Measurements from ENCODE around the gene ZNF827. TPM values are rescaled to one million over a fixed set of nuclear protein-coding genes. Genes with fewer than 3 reads are reported as not detected.
"Not testable (repeated sequence)": the region's sequence is repeated elsewhere in the genome, so short reads cannot be mapped to it uniquely, and the experiment has no call there.

Gene ZNF827
- total and polyA plus RNA-seq, 2 of the 13 experiments (the other 11 are each of a cell fraction or from before 2014, with no cell fraction given) = 2.8 TPM

DNA sequence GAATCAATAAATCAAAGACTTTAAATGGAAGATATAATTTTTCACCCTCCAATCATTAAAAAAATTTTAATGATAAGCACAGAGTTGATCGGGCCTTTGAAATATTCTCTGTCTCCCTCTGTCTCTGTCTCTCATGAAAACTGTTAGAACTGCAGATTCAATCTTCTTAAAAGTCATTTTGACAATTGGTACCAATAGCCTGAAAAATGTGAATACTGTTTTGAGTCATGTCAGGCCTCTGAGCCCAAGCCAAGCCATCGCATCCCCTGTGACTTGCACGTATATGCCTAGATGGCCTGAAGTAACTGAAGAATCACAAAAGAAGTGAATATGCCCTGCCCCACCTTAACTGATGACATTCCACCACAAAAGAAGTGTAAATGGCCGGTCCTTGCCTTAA is 106.2 kb downstream of the ZNF827 start:
- POLR2A ChIA-PET; H3K79me2 ChIP-seq (ENCODE audit: insufficient read depth, low read length); H3K27ac ChIP-seq (ENCODE audit: extremely low read length, insufficient read depth, low read length); BruUV-seq (replicated peaks); H3K27me3 ChIP-seq (ENCODE audit: control insufficient read depth in 1 of 2, insufficient read depth in 2 of 2, low read length in 2 of 2); in situ Hi-C loops (cut with HindIII; ENCODE audit: extremely low pct_ligation_motif_present, low pct_unique_long_range_greater_than_20kb); H3K4me3 ChIP-seq (replicated peaks in 1 of 3; ENCODE audit: insufficient read depth in 1 of 3, low read depth in 2 of 3, low read length in 3 of 3); H3K9ac ChIP-seq (ENCODE audit: insufficient read depth, low read depth, low read length); ATAC-seq; FAIRE-seq; CTCF ChIA-PET (ENCODE audit: low intra/inter-chr PET ratio, low total read pairs); H3K9me3 ChIP-seq (ENCODE audit: low read length); H3K36me3 ChIP-seq (replicated peaks in 1 of 2; ENCODE audit: control insufficient read depth in 1 of 2, insufficient read depth in 2 of 2, low read length in 2 of 2); H4K20me1 ChIP-seq (ENCODE audit: insufficient read depth, low read length); H2AFZ ChIP-seq (ENCODE audit: low read length); H3K4me2 ChIP-seq (ENCODE audit: low read depth, low read length); DNase-seq (ENCODE audit: low spot score); intact Hi-C loops (cut with micrococcal nuclease; ENCODE audit: unreplicated experiment); H3K4me1 ChIP-seq (ENCODE audit: insufficient read depth, low read length): not testable (repeated sequence)
- WGBS (ENCODE audit: low lambda C conversion rate) = 95% methylated on average over 4 of the region's 4 CpGs

DNA sequence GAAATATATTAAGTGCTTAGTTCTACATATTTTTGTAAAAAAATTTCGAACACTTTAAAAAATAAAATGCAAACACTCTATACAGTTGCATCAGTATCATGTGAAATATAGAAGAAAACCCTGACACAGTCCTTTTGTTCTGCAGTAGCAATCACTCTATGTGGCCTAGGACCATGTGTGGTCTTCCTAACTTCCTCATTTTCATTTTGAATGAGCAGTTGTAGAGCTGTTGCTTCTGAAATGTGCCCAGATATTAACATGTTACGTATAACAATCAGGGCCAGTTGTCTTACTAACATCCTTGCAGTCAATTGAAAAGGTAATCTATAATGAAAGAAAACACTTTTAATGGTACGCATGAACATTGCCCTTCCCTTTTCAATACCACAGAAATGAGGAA is 107.9 kb downstream of the ZNF827 start:
- intact Hi-C loops (cut with micrococcal nuclease; ENCODE audit: unreplicated experiment) = no loop called here
- no peak overlapping the region for H3K4me3 ChIP-seq (replicated peaks in 1 of 3; ENCODE audit: insufficient read depth in 1 of 3, low read depth in 2 of 3, low read length in 3 of 3)
- H3K4me1 ChIP-seq (ENCODE audit: insufficient read depth, low read length) = no peaks in the 10 kb centered on the region
- 86% methylated on average over 3 of the region's 3 CpGs for WGBS (ENCODE audit: low lambda C conversion rate)
- ChIA-PET POLR2A (no interaction called here), CTCF (ENCODE audit: low intra/inter-chr PET ratio, low total read pairs) (no interaction called here)
- H3K9ac ChIP-seq (ENCODE audit: insufficient read depth, low read depth, low read length) = no peak overlapping the region
- no peak for FAIRE-seq
- no peak overlapping the region for H3K4me2 ChIP-seq (ENCODE audit: low read depth, low read length)
- no peaks in the 10 kb centered on the region for H3K9me3 ChIP-seq (ENCODE audit: low read length)
- ATAC-seq = no peak
- H4K20me1 ChIP-seq (ENCODE audit: insufficient read depth, low read length) = no peaks in the 10 kb centered on the region
- H3K27me3 ChIP-seq (ENCODE audit: control insufficient read depth in 1 of 2, insufficient read depth in 2 of 2, low read length in 2 of 2) = no peaks in the 10 kb centered on the region
- no TSS peak for BruUV-seq (replicated peaks)
- H3K79me2 ChIP-seq (ENCODE audit: insufficient read depth, low read length) = no peaks in the 10 kb centered on the region
- no peak overlapping the region for H3K27ac ChIP-seq (ENCODE audit: extremely low read length, insufficient read depth, low read length)
- H2AFZ ChIP-seq (ENCODE audit: low read length) = no peak overlapping the region
- in situ Hi-C loops (cut with HindIII; ENCODE audit: extremely low pct_ligation_motif_present, low pct_unique_long_range_greater_than_20kb) = no loop called here
- no peak for DNase-seq (ENCODE audit: low spot score)
- peaks cover 0 to 5% of the 10 kb centered on the region in 2 experiments; a peak in 2 of 5 replicates for H3K36me3 ChIP-seq (replicated peaks in 1 of 2; ENCODE audit: control insufficient read depth in 1 of 2, insufficient read depth in 2 of 2, low read length in 2 of 2)
- TF ChIP-seq, protein P1, sequence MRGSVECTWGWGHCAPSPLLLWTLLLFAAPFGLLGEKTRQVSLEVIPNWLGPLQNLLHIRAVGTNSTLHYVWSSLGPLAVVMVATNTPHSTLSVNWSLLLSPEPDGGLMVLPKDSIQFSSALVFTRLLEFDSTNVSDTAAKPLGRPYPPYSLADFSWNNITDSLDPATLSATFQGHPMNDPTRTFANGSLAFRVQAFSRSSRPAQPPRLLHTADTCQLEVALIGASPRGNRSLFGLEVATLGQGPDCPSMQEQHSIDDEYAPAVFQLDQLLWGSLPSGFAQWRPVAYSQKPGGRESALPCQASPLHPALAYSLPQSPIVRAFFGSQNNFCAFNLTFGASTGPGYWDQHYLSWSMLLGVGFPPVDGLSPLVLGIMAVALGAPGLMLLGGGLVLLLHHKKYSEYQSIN (CRISPR knock-in tag; IDR thresholded peaks at IDR 0.05; ENCODE audit: borderline replicate concordance) = no peak
- TF ChIP-seq ZSCAN20 (CRISPR knock-in tag; IDR thresholded peaks at IDR 0.05; ENCODE audit: borderline replicate concordance) (no peak), MTF2 (CRISPR knock-in tag; IDR thresholded peaks at IDR 0.05; ENCODE audit: borderline replicate concordance) (no peak), DNMT1 (CRISPR knock-in tag; IDR thresholded peaks at IDR 0.05) (no peak), ZNF883 (CRISPR knock-in tag; IDR thresholded peaks at IDR 0.05; ENCODE audit: not compliant biosample characterization) (no peak), ZBTB7A (CRISPR knock-in tag; IDR thresholded peaks at IDR 0.05) (no peak), HCFC1 (IDR thresholded peaks at IDR 0.05; ENCODE audit: low read depth, low read length) (no peak), SRSF9 (IDR thresholded peaks at IDR 0.05; ENCODE audit: borderline replicate concordance, insufficient read depth, low read depth, low read length, poor library complexity, severe bottlenecking) (no peak)
- TF ChIP-seq, protein P2, sequence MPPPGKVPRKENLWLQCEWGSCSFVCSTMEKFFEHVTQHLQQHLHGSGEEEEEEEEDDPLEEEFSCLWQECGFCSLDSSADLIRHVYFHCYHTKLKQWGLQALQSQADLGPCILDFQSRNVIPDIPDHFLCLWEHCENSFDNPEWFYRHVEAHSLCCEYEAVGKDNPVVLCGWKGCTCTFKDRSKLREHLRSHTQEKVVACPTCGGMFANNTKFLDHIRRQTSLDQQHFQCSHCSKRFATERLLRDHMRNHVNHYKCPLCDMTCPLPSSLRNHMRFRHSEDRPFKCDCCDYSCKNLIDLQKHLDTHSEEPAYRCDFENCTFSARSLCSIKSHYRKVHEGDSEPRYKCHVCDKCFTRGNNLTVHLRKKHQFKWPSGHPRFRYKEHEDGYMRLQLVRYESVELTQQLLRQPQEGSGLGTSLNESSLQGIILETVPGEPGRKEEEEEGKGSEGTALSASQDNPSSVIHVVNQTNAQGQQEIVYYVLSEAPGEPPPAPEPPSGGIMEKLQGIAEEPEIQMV (CRISPR knock-in tag; IDR thresholded peaks at IDR 0.05; ENCODE audit: low read depth) = no peak
- TF ChIP-seq, protein P3, sequence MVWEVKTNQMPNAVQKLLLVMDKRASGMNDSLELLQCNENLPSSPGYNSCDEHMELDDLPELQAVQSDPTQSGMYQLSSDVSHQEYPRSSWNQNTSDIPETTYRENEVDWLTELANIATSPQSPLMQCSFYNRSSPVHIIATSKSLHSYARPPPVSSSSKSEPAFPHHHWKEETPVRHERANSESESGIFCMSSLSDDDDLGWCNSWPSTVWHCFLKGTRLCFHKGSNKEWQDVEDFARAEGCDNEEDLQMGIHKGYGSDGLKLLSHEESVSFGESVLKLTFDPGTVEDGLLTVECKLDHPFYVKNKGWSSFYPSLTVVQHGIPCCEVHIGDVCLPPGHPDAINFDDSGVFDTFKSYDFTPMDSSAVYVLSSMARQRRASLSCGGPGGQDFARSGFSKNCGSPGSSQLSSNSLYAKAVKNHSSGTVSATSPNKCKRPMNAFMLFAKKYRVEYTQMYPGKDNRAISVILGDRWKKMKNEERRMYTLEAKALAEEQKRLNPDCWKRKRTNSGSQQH (CRISPR knock-in tag; IDR thresholded peaks at IDR 0.05; ENCODE audit: low read depth) = no peak
- TF ChIP-seq, protein P4, sequence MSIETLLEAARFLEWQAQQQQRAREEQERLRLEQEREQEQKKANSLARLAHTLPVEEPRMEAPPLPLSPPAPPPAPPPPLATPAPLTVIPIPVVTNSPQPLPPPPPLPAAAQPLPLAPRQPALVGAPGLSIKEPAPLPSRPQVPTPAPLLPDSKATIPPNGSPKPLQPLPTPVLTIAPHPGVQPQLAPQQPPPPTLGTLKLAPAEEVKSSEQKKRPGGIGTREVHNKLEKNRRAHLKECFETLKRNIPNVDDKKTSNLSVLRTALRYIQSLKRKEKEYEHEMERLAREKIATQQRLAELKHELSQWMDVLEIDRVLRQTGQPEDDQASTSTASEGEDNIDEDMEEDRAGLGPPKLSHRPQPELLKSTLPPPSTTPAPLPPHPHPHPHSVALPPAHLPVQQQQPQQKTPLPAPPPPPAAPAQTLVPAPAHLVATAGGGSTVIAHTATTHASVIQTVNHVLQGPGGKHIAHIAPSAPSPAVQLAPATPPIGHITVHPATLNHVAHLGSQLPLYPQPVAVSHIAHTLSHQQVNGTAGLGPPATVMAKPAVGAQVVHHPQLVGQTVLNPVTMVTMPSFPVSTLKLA (IDR thresholded peaks at IDR 0.05) = no peak

Measured in HepG2 (cell line).